Keratinocyte (primary cell): Measurements from ENCODE around the gene SLC1A2.

Experiments used
- EZH2 ChIP-seq: IDR thresholded peaks from one replicate; pipeline ENCODE4 v1.6.1; 2012; ENCODE audit warnings: inconsistent platforms, mild to moderate bottlenecking, low read length, moderate library complexity
- TF ChIP-seq, protein P1 (sequence below), 3 experiments: IDR thresholded peaks in 1 of 3; conservative IDR thresholded peaks in 1 of 3; optimal IDR thresholded peaks in 1 of 3; 2 replicates in 2 of 3; 3 replicates in 1 of 3; pipeline versions ENCODE3 to v1.5.1; 2011; ENCODE audit warnings: low read length in 3 of 3, mild to moderate bottlenecking in 3 of 3, moderate library complexity in 2 of 3, control low read depth in 1 of 3, inconsistent platforms in 1 of 3; ENCODE audit not compliant: insufficient read depth in 2 of 3; ENCODE audit errors: extremely low read depth in 1 of 3

DNA sequence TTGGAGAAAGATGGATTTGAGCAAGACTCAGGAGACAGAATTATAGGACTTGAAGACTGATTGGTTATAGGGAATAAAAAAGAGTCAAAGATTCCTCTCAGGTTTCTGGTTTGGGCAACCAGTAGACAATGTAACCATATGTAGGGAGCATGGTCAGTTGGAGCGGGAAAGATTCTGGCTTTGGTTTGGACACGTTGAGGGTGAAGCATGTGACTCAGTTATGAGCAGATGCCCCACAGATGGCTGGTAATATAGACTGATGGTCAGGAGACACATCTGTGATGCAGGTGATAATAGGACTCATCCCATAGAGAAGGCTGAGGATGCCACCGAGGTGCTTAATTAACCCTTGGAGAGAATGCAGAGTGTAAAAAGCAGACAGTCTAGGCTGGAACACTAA, 148.3 kb downstream of the SLC1A2 start:
- TF ChIP-seq, protein P1, sequence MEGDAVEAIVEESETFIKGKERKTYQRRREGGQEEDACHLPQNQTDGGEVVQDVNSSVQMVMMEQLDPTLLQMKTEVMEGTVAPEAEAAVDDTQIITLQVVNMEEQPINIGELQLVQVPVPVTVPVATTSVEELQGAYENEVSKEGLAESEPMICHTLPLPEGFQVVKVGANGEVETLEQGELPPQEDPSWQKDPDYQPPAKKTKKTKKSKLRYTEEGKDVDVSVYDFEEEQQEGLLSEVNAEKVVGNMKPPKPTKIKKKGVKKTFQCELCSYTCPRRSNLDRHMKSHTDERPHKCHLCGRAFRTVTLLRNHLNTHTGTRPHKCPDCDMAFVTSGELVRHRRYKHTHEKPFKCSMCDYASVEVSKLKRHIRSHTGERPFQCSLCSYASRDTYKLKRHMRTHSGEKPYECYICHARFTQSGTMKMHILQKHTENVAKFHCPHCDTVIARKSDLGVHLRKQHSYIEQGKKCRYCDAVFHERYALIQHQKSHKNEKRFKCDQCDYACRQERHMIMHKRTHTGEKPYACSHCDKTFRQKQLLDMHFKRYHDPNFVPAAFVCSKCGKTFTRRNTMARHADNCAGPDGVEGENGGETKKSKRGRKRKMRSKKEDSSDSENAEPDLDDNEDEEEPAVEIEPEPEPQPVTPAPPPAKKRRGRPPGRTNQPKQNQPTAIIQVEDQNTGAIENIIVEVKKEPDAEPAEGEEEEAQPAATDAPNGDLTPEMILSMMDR (optimal IDR thresholded peaks at IDR 0.05 in 1 of 3, IDR thresholded peaks at IDR 0.05 in 1 of 3, conservative IDR thresholded peaks at IDR 0.05 in 1 of 3; ENCODE audit: extremely low read depth in 1 of 3, insufficient read depth in 2 of 3, low read length in 3 of 3): no peak
- no peak for TF ChIP-seq EZH2
